Globus pallidus (tissue), 1 donor: ENCODE data around the gene CINP.
"Not testable (repeated sequence)": the region's sequence is repeated elsewhere in the genome, so short reads cannot be mapped to it uniquely, and the experiment has no call there.

Source experiments
- DNase-seq: peaks from one replicate; pipeline ENCODE4 v3.0.0-alpha.2; 2015; ENCODE audit warnings: low spot score

The CINP gene

GRCh38 chr14:102320033-102320660, 42.5 kb downstream of the CINP start:
- peak; percentile 48 for DNase-seq

- peak; percentile 80 for DNase-seq
These were observed 43.2 kb downstream of the CINP start, which contains the start of gene ZNF839 for GRCh38 chr14:102319351-102320032. Gene ZNF839 (plus strand): TSS chr14:102319746. CDS start chr14:102319766, 20 bp downstream.

- no peak for DNase-seq
These were observed 43.9 kb downstream of the CINP start for GRCh38 chr14:102318781-102319276.

GRCh38 chr14:102317564-102318248, 45.0 kb downstream of the CINP start:
- DNase-seq, result peak; percentile 55

- DNase-seq, result peak; percentile 91
These were observed 45.7 kb downstream of the CINP start for GRCh38 chr14:102316743-102317563.

- DNase-seq, result no peak
These were observed 46.4 kb downstream of the CINP start for GRCh38 chr14:102316338-102316742.

- no peak for DNase-seq
These were observed 47.6 kb downstream of the CINP start for GRCh38 chr14:102315121-102315520.

GRCh38 chr14:102314242-102315011, 48.3 kb downstream of the CINP start:
- peak; percentile 88 for DNase-seq

GRCh38 chr14:102304611-102305506, 57.8 kb downstream of the CINP start, which contains the start of gene MOK:
Gene MOK (minus strand): TSS chr14:102305164. CDS start chr14:102304968, 196 bp downstream.
- DNase-seq, result peak; percentile 95

GRCh38 chr14:102303664-102304063, 59.0 kb downstream of the CINP start:
- DNase-seq, result no peak

- DNase-seq, result not testable (repeated sequence)
These were observed 64.2 kb downstream of the CINP start for GRCh38 chr14:102298303-102299070.
